HCT116 (cell line): Measurements from ENCODE around the gene MAGIX.

Experiments
- CTCF ChIP-seq, 3 experiments: fragments of 200-600 bp in 1 of 3; sonication (generic) in 1 of 3; IDR thresholded peaks in 2 of 3; conservative IDR thresholded peaks in 1 of 3; 2 replicates each; pipeline ENCODE4 v1.5.1; 2012 to 2017; ENCODE audit warnings: low read depth in 2 of 3, low read length in 2 of 3, antibody characterized with exemption in 1 of 3, borderline replicate concordance in 1 of 3, control low read depth in 1 of 3, mild to moderate bottlenecking in 1 of 3, mixed read lengths in 1 of 3, mixed run types in 1 of 3, moderate library complexity in 1 of 3; ENCODE audit not compliant: insufficient read depth in 1 of 3
- EGR1 ChIP-seq: IDR thresholded peaks from 2 replicates; pipeline ENCODE4 v1.6.1; 2012; ENCODE audit warnings: low read depth
- EZH2 ChIP-seq: fragments of 200-600 bp; sonication (generic); IDR thresholded peaks from 2 replicates; pipeline ENCODE4 v1.6.1; 2017; ENCODE audit warnings: antibody characterized with exemption, mixed run types
- EZH2phosphoT487 ChIP-seq: fragments of 200-600 bp; IDR thresholded peaks from 2 replicates; pipeline ENCODE4 v1.6.1; 2018; ENCODE audit warnings: antibody characterized with exemption, borderline replicate concordance
- JUND ChIP-seq: IDR thresholded peaks from 2 replicates; pipeline ENCODE4 v1.6.1; 2012
- MAX ChIP-seq: IDR thresholded peaks from 2 replicates; pipeline ENCODE4 v1.6.1; 2012
- POLR2A ChIP-seq: IDR thresholded peaks from 2 replicates; pipeline ENCODE4 v1.7.0; 2011; ENCODE audit warnings: borderline replicate concordance; ENCODE audit not compliant: insufficient read depth, insufficient read length; ENCODE audit errors: extremely low read depth
- POLR2AphosphoS5 ChIP-seq: IDR thresholded peaks from 2 replicates; pipeline ENCODE4 v1.6.1; 2011; ENCODE audit warnings: mild to moderate bottlenecking, low read depth, low read length, moderate library complexity
- RAD21 ChIP-seq: IDR thresholded peaks from 2 replicates; pipeline ENCODE4 v1.6.1; 2012; ENCODE audit warnings: low read depth, mild to moderate bottlenecking
- SP1 ChIP-seq: IDR thresholded peaks from 2 replicates; pipeline ENCODE4 v1.6.1; 2012; ENCODE audit warnings: low read depth
- TCF7L2 ChIP-seq: IDR thresholded peaks from 2 replicates; pipeline ENCODE4 v1.7.0; 2011; ENCODE audit warnings: borderline replicate concordance, inconsistent platforms; ENCODE audit not compliant: insufficient read depth, insufficient read length; ENCODE audit errors: extremely low read depth
- YY1 ChIP-seq: IDR thresholded peaks from 2 replicates; pipeline ENCODE4 v1.6.1; 2011; ENCODE audit warnings: low read length, low read depth, moderate library complexity, mild to moderate bottlenecking; ENCODE audit not compliant: insufficient replicate concordance; ENCODE audit errors: extremely low read depth

GRCh38 chrX:49198540-49199314 is 36.2 kb downstream of the MAGIX start:
- TF ChIP-seq POLR2AphosphoS5 (no peak), CTCF (IDR thresholded peaks at IDR 0.05 in 2 of 3, conservative IDR thresholded peaks at IDR 0.05 in 1 of 3; ENCODE audit: borderline replicate concordance in 1 of 3, insufficient read depth in 1 of 3, low read depth in 2 of 3, low read length in 2 of 3) (no peak), EZH2phosphoT487 (no peak), EZH2 (no peak), MAX (no peak), RAD21 (no peak), POLR2A (no peak), SP1 (no peak), JUND (no peak), TCF7L2 (no peak), YY1 (no peak), EGR1 (no peak)
